GM12864 (cell line): ENCODE data around the gene SORCS2.

ENCODE experiments used
- DNase-seq: peaks from one replicate; pipeline ENCODE4 v3.0.0-alpha.2; 2011; ENCODE audit warnings: low read depth
- H3K4me3 ChIP-seq: 2 replicates; pipeline ENCODE4 v1.5.1; 2011; ENCODE audit warnings: mild to moderate bottlenecking, low read depth, low read length, control low read depth
- TF ChIP-seq, protein P1 (sequence below): IDR thresholded peaks from 2 replicates; pipeline ENCODE4 v1.5.1; 2011; ENCODE audit warnings: low read depth, mild to moderate bottlenecking, moderate library complexity, low read length, control low read depth, inconsistent platforms; ENCODE audit errors: missing control alignments

Gene SORCS2

DNA sequence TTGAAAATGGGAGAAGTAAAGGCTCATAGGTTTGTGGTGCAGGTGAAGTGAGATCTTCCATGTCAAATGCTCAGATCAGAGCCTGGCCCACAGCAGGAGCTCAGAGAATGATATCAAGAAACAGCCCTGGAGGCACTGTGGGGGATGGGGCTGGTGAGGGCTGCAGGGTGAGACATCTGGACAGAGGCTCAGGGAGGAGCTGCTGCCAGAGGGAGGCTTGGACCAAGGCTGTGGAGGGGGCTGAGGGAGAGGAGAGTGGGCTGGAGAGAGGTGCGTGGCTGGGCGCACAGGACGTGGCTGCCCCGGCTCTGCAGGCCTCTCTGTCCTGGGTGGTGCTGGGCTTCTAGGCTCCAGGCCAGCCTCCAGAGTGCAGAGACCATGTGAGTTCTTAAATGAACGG, 5.6 kb downstream of the SORCS2 start:
- H3K4me3 ChIP-seq, result no peak overlapping the region
- TF ChIP-seq, protein P1, sequence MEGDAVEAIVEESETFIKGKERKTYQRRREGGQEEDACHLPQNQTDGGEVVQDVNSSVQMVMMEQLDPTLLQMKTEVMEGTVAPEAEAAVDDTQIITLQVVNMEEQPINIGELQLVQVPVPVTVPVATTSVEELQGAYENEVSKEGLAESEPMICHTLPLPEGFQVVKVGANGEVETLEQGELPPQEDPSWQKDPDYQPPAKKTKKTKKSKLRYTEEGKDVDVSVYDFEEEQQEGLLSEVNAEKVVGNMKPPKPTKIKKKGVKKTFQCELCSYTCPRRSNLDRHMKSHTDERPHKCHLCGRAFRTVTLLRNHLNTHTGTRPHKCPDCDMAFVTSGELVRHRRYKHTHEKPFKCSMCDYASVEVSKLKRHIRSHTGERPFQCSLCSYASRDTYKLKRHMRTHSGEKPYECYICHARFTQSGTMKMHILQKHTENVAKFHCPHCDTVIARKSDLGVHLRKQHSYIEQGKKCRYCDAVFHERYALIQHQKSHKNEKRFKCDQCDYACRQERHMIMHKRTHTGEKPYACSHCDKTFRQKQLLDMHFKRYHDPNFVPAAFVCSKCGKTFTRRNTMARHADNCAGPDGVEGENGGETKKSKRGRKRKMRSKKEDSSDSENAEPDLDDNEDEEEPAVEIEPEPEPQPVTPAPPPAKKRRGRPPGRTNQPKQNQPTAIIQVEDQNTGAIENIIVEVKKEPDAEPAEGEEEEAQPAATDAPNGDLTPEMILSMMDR, result no peak
- DNase-seq, result no peak

DNA sequence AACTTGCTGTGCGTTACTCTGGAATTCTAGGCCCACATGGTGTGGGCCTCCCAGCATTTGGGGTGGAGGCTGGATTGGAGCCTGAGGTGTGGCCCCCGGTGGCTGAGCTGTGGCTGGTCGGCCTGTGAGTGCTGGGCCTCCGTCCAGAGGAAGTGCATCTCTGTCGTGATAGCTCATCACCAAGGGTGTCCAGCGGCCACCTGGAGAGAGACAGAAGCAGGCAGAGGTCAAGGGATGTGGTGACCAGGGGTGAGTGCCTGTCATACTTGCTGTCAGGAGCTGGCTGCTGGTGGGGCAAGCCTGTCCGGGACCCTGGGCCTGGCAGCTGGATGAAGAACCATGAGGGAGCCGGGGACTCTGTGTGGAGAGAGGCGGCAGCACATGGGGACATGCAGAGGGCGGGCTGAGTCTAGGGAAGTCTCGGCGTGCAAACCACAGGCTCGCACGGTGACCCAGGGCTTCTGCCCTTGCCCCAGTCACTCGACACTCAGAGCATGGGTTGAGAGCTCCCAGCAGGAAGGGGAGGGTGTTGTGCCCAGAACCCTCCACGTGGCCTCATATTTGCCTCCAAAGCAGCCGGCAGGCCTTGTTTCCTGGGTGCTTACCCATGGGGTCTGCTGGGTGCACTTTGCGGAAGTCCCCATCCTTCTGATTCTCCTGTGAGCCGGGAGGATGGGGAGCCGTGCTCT, 6.2 kb downstream of the SORCS2 start:
- no peak for DNase-seq
- TF ChIP-seq, protein P1, result no peak
- no peak overlapping the region for H3K4me3 ChIP-seq

DNA sequence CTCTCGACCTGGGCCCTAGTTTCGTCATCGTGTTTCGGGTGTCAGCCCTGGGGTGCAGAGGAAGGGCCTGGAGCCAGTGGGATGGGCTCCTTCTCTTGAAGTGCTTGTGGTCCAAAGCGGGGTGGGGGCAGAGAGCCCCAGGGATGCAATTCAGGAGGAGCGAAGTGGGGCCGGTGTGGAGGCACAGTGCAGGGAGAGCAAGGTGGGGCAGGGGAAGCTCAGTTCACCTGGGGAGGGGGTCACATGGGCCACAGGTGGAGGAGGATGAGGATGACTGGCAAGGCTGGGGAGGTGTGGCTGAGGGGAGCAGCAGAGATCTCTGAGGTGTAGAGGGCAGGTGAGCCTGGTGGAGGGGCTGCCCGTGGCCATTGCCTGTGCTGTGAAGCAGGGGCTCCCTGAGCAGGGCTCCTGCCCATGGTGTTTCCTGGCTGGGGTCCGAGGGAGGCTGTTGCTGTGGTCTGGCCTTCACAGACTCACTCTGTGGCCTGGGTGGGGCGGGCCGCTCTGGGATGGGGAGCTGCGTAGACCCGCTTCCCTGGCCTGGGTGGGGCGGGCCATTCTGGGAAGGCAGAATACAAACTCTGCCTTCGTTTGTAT, 6.9 kb downstream of the SORCS2 start:
- TF ChIP-seq, protein P1, result no peak
- no peak for DNase-seq
- H3K4me3 ChIP-seq, result no peak overlapping the region

DNA sequence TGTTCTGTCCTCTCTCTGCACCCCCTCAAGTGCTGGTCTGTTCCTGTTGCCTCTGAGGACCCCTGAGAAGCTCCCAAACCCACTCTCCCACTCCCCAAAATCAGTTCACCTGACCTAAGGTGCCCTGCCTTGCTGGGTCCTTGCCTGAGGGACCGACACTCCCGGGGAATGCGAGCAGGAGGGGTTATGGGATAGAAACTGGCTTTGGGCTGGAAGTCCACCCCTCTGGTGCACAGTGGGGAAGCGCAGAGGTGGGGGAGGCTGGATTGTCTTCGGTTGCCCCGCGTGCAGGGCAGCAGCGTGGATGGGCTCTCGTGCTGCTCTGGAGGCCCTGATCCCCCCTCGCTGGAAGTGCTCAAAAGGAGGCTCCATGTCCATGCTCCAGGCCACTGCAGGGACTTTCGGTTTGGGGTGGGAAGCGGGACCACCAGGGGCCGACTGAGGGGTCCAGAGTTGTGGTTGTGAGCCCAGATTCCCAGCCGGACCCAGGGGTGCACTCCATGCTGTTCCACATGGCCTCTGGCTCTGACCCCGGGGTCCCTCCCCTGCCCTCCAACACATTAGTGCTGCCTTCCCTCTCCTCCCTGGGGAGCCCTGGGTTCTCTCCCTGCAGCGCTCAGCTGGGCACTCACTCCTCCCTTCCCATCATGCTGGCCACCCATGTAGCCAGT, 7.6 kb downstream of the SORCS2 start:
- no peak for DNase-seq
- H3K4me3 ChIP-seq, result no peak overlapping the region
- TF ChIP-seq, protein P1, result no peak

DNA sequence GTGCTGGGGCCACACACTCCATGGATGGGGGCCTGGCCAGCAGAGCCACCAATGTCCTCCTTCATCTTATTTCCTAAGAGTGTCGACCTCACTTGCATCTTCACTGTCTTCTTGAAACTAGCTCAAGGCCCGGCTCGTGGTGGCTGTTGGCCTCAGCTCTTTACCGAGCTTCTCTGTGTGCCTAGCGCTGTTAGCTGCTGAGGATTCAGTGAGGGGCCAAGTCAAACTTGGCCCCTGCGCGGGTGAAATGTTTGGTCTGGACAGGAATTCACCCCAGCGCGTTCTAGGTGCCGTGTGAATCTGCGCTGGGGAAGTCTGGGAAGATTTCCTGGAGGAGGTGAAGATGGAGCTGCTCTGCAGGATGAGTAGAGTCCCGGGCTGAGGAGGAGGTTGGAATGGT, 8.5 kb downstream of the SORCS2 start:
- H3K4me3 ChIP-seq, result no peak overlapping the region
- TF ChIP-seq, protein P1, result no peak
- no peak for DNase-seq

DNA sequence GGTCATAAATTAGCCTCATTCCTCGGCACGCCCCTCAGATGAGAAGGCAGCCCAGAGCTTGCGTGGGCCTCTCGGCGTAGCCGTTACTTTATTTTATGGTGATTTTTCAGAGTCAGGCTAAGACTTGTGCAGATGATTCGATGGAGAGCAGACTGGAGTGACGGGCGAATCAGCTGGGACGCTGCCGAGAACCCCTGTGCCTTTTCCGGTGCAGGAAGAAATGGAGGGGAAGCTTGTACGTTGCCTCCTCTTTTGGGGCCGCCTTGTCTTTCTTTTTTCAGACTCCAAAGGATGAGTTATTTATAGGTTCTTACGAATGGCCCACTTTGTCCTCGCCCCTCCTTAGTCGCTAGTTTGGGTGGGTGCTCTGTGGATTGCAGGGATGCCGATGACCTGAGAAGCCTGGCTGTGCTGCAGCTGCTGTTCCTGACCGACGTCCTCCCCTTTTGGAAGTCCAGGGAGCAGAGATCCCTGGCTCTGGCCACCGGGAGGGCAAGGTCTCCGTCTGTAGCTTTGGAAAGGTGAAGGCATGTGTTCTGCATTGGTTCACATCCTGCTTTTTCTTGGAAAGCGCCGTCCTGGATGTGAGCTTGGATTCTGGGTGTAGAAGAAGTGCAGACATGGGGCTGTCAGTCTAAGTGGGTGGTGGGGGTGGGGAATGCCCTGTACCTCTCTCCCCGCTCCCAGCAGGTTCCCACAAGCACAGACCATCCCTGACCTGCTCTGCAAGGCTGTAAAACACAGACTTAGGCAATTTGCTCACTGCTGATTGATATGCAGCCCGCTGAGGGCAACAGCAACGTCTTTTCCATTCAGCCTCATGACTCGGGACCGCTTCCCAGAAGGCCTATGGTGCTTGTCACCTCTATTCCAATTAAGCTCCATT, 9.3 kb downstream of the SORCS2 start:
- TF ChIP-seq, protein P1, result no peak
- no peak overlapping the region for H3K4me3 ChIP-seq
- DNase-seq, result no peak
